ENCODE data around the gene ZNF574. TPM values are rescaled to one million over a fixed set of nuclear protein-coding genes. Genes with fewer than 3 reads are reported as not detected.

ZNF574 gene
- total RNA-seq, 1 donor from 2014 or later: 7.1 TPM

DNA sequence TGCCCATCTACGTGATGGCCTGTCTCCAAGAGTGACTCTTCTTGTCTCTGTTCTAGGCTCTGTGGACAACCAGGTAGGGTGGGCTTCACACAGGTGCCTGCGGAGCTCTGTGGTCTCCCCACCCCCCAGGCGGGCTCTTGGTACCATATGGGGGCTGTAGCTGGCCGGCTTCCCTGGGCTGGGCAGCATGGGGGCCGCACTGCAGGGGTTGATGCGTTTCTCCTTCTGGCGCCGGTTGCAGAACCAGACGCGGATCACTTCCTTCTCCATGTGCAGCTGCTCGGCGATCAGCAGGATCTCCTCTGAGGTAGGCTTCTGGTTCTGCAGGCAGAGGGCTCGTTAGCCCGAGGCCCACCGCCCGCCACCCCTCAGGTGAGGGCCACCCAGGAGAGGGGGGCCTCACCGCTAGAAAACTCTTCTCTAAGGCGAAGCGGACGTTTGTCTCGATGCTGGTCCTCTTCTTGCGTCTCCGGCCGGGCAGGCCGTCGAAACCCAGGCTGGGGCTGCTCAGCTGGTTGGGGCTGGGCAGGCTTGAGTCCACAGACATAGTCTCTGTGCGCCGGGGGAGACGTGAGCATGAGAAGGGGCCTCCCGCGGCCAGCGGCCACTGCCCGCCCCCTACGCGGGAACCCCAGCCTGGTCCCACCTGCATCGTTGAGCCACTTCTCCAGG lies 19.3 kb downstream of the ZNF574 start:
- no peak for TF ChIP-seq CTCF (IDR thresholded peaks at IDR 0.05; ENCODE audit: borderline replicate concordance)
- Histone ChIP-seq H3K4me3 (no peak overlapping the region), H3K4me1 (peaks cover 10% of the 10 kb centered on the region), H3K36me3 (no peaks in the 10 kb centered on the region), H3K9me3 (replicated peaks) (no peaks in the 10 kb centered on the region), H3K27ac (replicated peaks) (no peak overlapping the region), H3K27me3 (ENCODE audit: low read depth) (peaks cover 27% of the 10 kb centered on the region)
- DNase-seq: no peak
- intact Hi-C loops (cut with micrococcal nuclease): no loop called here

GRCh38 chr19:42095814-42096230 lies 19.9 kb downstream of the ZNF574 start:
- Histone ChIP-seq H3K9me3 (replicated peaks) (no peaks in the 10 kb centered on the region), H3K36me3 (no peaks in the 10 kb centered on the region), H3K4me3 (no peak overlapping the region), H3K27ac (replicated peaks) (no peak overlapping the region), H3K4me1 (peaks cover 10% of the 10 kb centered on the region), H3K27me3 (ENCODE audit: low read depth) (peaks cover 27% of the 10 kb centered on the region)
- DNase-seq: no peak
- TF ChIP-seq CTCF (IDR thresholded peaks at IDR 0.05; ENCODE audit: borderline replicate concordance): no peak
- intact Hi-C loops (cut with micrococcal nuclease): no loop called here

DNA sequence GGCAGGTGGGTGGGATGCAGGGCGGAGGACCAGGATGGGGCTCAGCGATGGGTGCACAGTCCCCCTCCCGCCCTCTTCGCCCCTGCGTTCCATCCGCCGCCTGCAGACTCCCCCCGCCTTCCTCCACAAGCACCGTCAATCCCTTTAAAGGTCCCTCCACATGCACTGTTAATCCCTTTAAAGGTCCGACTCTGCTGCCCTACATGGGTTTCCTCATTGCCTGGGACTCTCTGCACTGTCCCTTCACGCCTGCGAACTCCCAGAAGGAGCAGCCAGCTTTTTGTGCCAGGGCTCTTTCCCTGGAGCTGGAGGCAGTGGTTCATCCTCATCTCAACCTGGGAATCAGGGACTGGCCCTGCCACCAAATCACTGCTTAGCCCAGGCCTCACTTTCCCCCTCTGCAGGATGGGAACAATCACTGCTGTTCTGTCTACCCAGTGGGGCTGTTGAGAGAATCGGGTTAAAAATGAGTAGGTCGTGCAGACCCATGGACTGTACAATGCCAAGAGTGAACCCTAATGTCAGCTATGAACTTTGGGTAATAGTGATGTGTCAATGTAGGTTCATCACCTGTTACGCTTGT lies 20.4 kb downstream of the ZNF574 start:
- H3K4me1 ChIP-seq: peaks cover 10% of the 10 kb centered on the region
- H3K36me3 ChIP-seq: no peaks in the 10 kb centered on the region
- no peak for TF ChIP-seq CTCF (IDR thresholded peaks at IDR 0.05; ENCODE audit: borderline replicate concordance)
- intact Hi-C loops (cut with micrococcal nuclease): no loop called here
- DNase-seq: no peak
- H3K9me3 ChIP-seq (replicated peaks): no peaks in the 10 kb centered on the region
- peaks cover 27% of the 10 kb centered on the region for H3K27me3 ChIP-seq (ENCODE audit: low read depth)
- no peak overlapping the region for H3K27ac ChIP-seq (replicated peaks)
- H3K4me3 ChIP-seq: no peak overlapping the region

GRCh38 chr19:42097461-42097860 lies 21.5 kb downstream of the ZNF574 start:
- no peak for TF ChIP-seq CTCF (IDR thresholded peaks at IDR 0.05; ENCODE audit: borderline replicate concordance)

GRCh38 chr19:42098781-42099180 lies 22.8 kb downstream of the ZNF574 start:
- TF ChIP-seq CTCF (IDR thresholded peaks at IDR 0.05; ENCODE audit: borderline replicate concordance): no peak
- no peak for DNase-seq
- Histone ChIP-seq H3K4me3 (no peak overlapping the region), H3K36me3 (no peaks in the 10 kb centered on the region), H3K27me3 (ENCODE audit: low read depth) (peaks cover 35% of the 10 kb centered on the region), H3K9me3 (replicated peaks) (no peaks in the 10 kb centered on the region), H3K27ac (replicated peaks) (no peak overlapping the region), H3K4me1 (no peaks in the 10 kb centered on the region)
- intact Hi-C loops (cut with micrococcal nuclease): no loop called here

More at GRCh38 chr19:42097461-42097860, 21.5 kb downstream of the ZNF574 start:
- Histone ChIP-seq H3K4me1 (no peaks in the 10 kb centered on the region), H3K4me3 (no peak overlapping the region), H3K27me3 (ENCODE audit: low read depth) (peaks cover 27% of the 10 kb centered on the region), H3K9me3 (replicated peaks) (no peaks in the 10 kb centered on the region), H3K36me3 (no peaks in the 10 kb centered on the region), H3K27ac (replicated peaks) (no peak overlapping the region)
- no peak for DNase-seq
- intact Hi-C loops (cut with micrococcal nuclease): no loop called here
